HG03575 (cell line): ENCODE data around the gene FRMD4B.

ENCODE experiments used
- ATAC-seq: cut with Tn5 transposase; IDR thresholded peaks from one replicate; pipeline ENCODE4 v1.9.1; 2021; ENCODE audit not compliant: unreplicated experiment, insufficient number of reproducible peaks, low FRiP score; ENCODE audit errors: extremely low read depth

Gene FRMD4B

DNA sequence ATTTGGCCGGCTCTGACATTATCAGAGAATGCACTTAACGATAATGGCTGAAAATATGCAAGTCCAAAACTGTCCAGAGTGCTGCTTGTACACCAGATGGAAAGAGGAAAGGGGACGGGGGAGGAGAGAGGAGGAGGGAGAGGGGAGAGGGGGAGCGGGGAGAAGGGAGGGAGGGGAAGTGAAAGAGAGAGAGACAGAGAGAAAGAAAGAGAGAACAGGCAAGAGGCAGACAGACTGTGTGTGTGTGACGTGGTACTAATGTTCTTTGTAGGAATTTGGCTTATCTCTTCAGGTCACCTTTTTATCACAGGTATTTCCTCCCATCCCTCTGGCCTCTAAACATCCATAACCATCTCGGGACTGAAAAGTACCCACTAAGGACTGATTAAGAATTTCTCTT, 188.4 kb downstream of the FRMD4B start:
- ATAC-seq = no peak

DNA sequence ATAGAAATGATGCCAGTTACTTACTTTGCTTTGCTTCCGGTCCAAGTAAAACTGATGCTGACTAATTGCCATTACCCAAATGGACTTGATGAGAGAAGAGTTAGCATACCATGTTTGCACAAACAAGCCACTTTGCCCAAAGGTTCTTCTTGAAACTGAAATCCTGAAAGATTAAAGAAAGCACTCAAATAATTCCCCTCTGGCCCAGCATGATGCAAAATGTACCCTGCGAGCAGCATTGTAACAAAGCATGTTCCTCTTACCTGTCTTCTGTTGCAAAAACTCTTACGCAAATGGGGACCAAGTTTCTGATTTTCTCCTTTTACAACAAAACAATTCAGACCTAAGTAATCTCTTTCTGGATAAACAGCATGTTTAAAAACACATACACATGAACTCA, 189.0 kb downstream of the FRMD4B start:
- no peak for ATAC-seq

DNA sequence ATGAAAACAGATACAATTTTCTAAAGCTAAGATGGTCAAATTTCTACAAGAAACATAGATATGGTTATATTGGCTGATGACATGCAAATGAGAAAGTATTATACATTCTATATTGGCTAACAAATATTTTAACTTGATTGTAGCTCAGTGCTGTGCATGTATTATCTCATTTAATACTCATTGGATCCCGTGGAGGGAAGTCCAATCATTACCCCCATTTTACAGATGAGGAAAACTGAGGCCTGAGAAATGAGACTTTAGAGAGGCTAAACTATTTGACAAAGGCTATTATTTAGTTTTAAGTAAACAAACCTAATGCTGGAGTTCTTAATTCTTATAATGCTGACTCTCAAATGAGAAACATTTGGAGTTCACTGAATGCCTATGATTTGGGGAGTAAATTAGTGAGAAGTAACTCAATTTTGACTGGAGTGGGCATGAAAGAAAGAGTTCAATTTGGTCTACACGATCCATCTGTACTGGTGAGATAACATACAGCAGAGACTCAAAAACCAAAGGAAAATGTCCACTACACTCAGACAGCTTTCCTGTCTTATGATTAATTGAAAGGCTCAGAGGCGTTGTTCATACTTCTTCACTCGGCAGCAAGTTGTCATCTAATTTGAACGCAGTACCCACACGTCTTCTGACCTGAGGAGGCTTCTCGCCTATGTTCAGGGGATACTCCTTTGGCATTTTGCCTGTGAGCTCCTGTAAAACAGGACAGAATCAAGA, 191.3 kb downstream of the FRMD4B start:
- no peak for ATAC-seq

DNA sequence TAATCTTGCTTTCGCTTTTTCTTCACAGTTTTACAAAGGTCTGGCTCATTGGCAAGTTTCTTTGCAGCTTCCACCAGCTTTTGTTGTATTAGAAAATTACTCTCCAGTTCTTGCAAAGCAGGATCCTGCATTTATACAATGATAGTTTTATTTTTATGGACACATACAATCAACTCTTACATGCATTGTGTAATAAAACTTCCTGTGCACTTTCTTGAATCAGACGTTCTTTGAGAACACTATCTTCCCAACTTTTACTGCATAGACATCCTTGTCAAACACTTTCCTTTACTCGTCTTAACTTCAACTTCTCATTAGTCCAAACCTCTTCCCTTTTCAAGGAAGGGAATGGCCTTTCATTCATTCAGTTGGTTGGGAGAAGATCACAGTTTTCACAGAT, 192.1 kb downstream of the FRMD4B start:
- no peak for ATAC-seq

DNA sequence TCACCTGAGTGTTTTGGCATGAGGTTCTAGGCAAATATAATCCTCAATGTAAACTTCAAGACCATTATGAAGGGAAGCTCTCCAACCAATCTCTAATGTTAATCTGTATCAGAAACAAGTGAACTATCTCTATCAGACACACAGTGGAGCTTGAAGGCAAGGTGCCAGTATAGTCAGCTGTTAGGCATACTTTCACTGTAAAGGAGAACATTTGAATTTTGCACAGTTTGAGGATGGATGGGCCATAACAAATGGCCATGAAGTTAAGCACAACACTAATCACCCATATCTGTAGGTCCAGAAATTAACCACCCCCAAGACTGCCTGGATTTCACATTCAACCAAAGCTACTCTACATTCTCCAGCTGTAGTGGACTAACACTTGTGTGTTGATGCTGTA, 194.4 kb downstream of the FRMD4B start:
- no peak for ATAC-seq

DNA sequence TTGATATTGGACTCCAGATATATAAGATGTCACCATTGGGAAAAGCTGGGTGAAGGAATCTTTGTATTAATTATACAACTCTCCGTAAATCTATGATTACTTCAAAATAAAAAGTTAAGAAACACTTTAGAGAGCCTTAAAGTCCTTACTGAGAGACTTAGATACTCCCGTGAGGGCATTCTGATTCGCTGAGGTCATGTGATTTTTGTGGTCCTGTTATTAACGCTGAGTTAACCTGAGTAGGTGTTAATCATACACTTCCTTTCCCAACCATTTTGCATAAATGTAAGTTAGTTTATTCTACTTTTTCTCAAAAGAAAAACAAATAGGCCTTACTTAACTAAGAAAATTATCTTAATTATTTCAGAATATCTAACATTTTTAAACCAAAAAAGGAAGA, 196.4 kb downstream of the FRMD4B start:
- no peak for ATAC-seq

DNA sequence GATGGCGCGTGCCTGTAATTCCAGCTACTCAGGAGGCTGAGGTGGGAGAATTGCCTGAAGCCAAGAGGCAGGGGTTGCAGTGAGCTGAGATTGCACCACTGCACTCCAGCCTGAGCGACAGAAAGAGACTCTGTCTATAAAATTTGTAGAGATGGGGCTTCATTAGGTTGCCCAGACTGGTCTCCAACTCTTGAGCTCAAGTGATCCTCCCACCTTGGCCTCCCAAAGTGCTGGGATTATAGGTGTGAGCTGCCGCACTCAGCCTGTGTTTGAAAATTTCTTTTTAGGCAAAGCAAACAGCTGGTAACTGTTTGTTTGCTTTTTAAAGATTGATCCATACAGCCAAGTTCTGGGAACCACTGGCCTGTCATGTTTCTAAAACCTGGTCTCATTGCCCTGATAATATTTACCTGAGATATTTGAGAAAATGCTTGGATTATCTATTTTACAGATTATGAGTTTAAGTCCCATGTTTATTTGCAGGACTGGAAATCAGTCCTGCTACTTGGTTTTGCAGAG, 199.3 kb downstream of the FRMD4B start:
- ATAC-seq = no peak

DNA sequence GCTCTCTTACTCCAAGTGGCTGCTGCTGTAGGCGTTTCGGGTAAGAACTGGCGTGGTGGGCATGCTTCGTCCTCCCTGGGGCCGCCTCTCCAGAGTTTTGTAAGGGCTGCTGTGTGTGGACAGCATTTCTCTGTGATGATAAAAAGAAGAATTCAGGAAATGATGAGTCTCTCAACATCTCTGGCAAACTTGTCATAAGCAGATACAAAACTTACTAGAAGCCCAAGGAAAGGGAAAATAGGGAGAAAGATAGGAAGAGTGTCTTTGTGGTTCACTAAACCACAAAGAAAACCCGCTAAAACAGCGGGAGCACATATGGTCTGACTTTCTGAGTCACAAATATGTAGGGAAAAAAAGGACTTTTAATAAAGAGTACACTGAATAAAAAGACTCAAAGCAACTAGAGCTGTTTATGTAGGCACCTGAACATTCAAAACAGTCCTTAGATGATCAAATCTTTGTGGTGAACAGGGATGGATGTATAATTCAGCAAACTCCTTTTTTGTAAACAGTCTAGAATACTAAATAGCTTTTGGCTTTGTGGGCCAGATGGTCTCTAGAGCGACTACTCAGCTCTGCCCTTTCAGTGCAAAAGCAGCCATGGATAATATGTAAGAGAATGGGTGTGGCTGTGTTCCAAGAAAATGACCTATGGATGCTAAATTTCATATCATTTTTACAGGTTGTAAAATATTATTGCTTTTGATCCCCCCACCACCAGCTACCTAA, 203.1 kb downstream of the FRMD4B start:
- ATAC-seq = no peak

DNA sequence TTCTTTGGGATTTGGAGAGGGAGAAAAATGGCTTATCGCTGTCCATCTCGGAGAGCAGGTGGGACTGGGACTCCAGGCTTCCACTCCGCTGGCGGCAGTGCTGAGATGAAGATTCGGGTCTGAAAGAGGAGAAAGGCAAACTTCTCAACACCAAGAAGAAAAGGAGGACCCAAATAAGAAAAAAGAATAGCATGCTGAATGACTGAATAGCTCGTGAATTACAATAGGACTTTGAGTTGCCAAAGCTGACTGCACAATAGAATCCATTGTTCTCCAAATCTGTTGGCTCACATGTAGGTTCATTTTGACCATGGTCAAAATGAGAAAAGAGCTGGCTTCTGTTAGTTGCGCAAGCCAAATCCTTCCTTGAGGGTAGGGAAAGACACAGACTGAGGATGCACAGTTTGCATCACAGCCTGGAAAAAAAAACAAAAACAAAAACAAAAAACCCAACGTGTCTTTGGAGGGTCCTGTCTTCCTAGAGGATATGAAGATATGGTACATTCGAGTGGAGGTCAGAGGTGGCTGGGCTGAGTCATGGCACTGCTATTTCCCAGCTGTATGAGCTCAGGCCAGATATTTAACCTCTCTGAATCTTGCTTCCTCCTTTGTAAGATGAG, 204.2 kb downstream of the FRMD4B start:
- no peak for ATAC-seq

DNA sequence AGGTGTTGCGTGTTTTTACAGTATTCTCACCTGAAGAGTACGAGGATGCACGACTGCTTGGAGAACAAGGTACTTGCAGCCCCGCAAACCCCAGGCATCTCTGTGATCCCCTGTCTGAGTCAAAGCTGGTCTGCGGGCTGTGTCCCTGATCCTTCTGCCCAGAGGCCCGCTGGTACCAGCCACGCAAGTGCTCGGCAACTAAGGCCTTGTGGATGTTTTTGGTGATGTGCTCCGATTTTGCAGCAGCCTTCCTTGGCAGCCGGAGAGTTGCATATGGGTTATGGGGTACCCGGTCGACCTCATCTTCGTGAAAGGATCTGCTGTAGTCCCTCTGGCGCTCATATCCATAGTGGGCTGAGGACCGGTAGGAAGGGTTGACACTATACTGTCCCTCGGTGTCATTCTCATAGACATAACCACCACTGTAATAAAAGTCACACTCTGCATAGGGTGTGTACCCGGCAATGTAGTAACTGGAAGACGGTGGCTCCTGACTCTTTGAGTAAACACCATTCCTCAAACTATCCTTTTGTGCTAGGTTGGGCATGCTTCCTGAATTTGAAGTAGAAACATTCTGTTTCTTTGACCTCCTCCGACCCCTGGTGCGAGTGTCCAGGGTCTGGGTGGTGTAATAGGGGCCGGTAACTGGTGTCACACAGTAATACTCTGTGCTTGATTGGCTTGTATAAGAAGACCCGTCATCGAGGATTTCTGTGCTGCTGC, 204.9 kb downstream of the FRMD4B start:
- ATAC-seq = no peak

DNA sequence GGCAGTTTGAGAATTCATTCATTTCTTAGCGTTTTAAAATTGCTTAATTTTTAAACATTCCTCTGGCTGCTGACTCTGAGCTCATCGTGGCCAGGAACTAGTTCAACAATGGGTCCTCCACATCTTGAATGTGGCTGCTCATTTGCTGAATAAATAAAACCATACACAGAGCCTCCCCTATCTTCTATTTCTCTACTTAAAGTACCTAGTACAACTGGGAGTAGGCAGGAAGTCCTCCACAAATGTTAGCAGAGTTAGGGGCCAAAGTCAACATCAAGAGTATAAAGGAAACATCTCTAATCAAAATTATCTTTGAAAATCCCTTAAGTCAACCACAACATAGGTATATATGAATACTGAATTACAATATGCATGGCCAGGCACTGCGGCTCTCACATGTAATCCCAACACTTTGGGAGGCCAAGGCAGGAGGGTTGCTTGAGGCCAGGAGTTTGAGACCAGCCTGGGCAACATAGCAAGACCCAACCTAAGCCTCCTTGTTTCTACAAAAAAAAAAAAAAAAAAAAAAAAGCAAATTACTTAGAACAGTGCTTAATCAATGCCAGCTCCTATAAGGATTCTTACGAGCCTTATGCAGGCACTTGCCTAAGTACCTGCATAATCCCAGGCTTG, 206.0 kb downstream of the FRMD4B start:
- ATAC-seq = no peak

DNA sequence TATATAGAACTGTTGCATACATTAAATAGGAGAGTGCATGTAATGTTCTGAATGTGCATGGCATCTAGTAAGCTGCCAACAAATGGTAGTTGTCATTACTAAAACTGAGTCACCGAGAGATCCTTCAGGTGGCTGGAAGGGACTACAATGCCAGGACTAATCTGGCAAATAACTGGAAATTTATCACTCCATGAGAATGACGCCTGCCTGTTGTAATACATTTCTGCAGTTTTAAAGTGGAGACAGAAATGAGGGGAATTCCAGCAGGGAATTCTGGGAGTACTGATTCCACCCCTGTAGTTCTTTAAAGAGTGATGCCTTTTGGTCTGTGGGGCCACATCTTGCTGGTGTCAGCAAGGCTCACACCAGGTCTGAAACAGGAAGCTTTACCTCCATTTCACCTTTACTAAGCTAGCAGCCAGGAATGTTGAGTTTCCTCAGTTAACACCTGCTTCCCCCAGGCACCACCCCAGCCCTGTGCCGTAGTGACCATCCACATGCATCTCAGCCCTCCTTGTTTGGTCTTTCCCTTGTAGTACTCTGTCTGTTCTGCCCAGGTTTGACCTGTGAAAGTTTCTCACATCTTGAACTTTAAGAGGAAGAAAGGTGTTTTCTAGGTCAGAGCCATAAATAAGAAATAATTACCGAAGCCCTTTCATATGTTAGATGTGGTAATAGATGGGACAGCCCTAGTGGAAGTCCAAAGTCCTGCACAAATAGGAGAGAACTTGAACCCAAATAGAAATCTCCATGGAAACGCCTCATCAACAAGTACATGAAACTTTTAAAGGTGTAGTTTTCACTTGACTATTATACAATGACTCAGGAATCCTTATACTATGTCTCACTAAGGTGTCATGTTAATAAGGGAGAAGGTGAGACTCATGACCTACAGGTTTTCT, 206.8 kb downstream of the FRMD4B start:
- no peak for ATAC-seq

DNA sequence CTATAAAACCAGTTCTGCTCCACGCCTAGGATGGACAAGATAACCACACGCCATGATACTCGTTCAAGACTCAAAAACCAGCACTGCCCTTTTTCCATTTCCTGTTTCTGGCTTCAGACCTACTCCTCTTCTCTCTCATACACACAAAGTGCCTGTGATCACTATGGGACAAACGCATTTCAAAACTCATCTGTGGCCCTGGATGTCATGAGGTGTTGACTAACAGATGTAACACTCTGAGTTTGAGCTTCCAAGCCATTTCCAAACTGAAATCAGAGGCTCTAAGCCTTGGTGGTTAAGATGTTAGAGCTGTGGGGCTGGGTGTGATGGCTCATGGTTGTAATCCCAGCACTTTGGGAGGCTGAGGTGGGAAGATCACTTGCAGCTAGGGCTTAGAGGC, 207.8 kb downstream of the FRMD4B start:
- no peak for ATAC-seq

DNA sequence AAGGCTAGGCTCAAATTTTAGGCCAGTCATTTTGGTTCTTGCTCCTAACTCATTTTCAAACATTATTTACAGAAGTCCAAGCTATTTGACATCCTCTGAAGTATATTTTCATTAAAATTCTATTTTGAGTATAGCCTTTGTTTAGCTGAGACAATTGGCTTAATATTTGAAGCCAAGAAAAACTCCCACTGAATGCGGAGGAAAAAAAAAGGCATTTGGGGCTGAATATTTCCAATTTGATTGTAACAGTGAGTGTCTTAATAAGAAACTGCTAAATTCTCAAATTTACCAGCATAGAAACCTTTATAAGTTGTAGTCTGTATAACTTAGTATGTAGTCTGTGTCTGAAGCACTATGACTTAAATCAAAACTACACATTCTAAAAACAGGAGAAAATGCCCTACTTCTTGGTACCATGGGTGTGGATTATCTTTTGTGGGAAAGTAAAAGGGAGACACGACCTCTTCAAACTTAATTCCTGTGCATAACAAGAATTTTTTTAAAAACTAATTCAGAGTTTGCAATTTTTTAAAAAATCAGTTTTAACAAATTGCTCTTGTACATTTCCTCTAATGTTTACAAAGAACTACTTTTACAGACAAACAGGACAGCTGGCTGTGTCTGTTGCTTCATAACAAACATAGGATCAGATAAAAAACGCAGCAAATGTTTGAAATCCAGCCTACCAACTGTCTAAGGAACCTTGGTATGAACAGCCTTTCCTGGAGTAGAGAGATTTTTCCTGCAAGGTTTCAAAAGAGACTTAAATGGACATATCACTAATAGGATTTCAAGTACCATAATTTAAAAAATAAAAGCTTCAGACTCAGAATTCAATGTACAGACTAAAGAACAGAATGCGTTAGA, 210.8 kb downstream of the FRMD4B start:
- no peak for ATAC-seq

DNA sequence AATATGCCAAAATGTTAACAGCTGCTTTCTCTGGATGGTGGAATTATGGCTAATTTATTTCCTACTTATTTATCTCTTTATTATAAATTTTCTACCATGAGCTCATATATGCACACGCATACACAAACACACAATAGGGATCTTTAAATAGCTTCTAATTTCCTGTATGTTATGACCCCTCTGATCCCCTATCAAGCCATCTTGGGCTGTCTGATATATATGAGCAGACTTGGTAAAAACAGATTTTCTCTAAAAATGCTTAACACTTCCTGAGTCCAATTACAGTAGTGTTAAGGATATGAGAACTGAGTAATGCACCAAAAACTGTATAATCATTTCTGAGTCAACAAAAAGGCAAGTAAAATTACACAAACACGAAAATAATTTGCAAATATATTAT, 211.4 kb downstream of the FRMD4B start:
- ATAC-seq = no peak

DNA sequence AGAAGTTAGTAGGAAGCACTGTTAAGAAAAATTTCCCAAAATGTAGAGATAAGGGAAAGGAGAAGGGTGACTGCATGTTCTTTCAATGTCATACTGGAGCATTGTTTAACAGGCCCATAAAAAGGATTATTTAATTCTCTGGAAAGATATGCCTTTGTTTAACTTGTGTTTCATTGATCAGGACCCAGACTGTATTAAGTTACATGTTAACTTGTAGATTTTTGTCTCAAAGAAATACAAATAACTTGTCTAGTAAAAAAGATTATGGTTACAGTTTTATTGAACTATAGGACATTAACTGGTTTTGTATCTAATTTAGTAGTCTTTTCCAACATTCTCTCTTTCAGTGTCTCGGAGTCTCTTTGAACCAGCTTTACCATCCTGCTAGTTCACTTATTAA, 213.8 kb downstream of the FRMD4B start:
- no peak for ATAC-seq

DNA sequence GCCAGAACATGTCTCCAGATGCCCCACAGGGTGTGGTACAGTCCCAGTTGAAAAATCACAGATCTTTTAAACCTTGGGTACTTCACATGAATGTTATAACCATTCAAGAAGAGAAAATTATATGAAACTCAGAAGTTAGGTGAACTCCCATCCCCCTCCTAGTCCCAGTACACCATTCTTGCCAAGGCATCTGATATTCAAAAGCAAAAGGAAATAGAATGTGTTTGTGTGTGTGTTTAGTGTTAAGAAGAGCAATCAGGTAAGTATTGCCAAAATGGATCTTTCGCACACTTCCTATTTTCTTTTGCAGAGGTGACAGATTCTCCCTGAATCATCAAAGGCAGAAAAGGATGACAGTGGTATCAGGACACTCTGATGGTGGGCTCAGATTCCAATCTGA, 219.4 kb downstream of the FRMD4B start:
- no peak for ATAC-seq
